GM12873 (cell line): ENCODE data around the gene MYBPC3.

Experiments used
- TF ChIP-seq, protein P1 (sequence below): IDR thresholded peaks from 2 replicates; pipeline ENCODE4 v1.5.1; 2012; ENCODE audit warnings: low read depth, mild to moderate bottlenecking, moderate library complexity, low read length, control low read depth; ENCODE audit not compliant: insufficient read depth; ENCODE audit errors: missing control alignments

MYBPC3 gene

DNA sequence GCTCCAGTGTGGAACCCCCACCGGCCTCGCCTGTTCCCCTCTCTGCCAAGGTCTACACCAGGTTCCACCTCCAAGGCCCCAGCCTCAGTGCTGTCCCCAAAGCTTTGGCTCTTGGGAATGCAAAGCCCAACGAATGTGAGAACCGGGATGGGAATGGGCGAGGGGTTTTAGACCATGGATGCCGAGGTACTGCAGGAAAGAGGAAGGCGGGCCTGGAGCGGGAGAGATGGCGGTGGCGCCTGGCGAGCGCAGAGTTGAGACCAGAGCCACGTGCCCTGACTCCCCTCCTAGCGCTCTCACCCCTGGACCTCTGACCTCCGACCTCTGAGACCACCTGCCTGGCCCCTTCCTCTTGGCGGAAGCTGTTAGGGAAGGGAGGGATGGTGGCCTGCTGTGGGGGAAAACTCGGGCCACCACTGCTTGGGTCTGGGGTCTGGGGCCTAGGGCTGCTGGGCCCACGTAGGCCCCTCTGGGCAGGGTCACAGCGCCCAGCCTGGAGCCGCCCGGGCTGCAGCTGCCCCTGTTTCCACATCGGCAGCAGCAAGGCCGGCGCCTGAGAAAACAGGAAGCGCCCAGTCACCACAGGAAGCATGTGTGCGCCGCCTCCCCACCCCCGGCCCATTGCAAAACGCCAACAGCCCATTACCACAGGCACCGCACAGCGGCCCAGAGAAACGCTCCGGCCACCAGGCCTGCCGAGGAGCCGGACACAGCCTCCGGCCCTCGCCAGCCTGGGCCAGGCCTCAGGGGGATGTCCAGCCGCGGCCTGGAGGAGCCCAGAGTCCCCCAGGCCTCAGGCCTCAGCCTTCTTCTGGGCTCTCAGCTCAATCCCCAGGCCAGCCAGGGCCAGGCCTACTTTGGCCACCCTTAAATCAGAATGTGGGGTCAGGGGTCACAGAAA, 42.1 kb upstream of the MYBPC3 start:
- TF ChIP-seq, protein P1, sequence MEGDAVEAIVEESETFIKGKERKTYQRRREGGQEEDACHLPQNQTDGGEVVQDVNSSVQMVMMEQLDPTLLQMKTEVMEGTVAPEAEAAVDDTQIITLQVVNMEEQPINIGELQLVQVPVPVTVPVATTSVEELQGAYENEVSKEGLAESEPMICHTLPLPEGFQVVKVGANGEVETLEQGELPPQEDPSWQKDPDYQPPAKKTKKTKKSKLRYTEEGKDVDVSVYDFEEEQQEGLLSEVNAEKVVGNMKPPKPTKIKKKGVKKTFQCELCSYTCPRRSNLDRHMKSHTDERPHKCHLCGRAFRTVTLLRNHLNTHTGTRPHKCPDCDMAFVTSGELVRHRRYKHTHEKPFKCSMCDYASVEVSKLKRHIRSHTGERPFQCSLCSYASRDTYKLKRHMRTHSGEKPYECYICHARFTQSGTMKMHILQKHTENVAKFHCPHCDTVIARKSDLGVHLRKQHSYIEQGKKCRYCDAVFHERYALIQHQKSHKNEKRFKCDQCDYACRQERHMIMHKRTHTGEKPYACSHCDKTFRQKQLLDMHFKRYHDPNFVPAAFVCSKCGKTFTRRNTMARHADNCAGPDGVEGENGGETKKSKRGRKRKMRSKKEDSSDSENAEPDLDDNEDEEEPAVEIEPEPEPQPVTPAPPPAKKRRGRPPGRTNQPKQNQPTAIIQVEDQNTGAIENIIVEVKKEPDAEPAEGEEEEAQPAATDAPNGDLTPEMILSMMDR: no peak

DNA sequence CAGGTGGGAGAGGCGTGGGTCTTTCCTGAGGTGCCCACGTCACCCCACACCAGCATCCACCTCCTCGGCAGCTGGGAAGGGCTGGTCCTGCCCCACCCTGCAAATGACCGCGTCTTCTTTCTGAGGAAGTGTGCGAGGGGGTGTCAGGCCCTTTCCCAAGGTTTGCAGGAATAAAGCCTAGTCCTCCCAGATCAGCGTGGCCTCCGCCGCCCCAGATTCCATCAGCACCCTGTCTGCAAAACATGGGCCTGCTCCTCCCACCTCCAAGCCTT, 41.5 kb upstream of the MYBPC3 start:
- TF ChIP-seq, protein P1: no peak

DNA sequence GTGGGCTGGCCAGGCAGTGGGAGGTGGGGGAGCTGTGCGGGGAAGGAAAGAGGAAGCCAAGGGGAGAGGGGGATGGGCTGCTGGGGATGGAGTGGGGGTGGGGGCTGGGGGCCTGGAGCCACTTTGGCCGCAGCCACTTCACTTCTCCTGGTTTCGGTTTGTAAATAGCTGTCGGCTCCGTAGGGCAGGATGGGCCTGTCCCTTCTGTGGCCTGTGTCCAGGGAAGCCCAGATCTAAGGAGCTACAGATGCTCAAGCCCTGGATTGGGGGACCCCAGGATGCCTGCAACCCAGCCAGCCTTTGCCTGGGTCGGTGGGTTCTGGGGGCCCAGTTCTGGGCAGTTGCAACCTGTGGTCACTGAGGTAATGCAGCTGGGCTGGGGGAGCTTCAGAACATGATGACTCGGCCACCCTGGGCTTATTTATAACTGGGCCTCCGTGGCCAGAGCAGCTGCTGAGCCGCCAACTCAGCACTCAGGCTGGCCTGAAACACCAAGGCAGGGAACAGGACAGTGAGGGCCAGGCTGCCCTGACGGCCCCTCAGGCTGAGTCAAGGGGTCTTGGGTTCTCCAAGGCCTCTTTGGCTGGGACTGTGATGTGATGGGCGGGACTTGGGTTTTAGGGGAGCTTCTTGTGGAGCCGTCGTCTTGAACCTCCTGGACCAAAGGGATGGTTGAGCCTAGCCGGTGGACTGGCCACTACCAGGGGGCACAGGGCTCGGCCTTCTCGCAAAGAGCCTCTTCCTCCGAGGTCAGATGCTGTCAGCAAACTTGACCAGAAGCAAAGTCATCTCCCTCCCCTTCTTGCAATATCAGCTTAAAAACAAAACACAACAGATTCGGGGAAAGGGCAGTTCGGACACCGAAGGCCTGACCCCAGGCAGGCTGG, 40.9 kb upstream of the MYBPC3 start:
- TF ChIP-seq, protein P1: no peak

DNA sequence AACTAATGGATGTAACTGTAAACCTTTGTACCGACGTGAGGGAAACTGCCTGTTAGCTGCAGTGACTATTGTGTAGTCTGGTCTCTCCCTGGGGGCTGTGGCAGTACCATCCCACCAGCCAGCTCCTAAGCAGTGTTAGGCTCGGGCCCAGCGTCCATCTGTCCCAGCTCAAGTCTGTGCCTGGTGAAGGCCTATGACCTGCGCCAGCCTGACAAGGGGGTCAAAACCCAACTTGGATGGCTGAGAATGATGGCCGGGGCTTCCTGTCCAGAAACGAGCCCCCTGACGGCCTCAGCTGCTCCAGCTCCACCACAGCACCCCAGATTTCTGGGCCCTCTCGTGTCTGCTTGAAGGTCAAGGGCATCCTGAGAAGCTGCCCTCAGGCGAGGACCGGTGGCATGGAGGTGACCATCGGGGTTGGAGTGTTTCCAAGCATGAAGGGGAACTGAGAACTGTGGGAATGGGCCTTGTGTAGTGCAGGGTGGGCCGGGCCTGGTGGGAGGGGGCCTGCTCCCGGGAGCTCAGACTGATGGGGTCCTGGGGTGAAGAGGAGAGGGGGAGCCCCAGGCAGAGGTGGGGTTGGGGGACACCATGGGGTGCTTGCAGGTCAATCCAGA, 40.2 kb upstream of the MYBPC3 start:
- TF ChIP-seq, protein P1: no peak

DNA sequence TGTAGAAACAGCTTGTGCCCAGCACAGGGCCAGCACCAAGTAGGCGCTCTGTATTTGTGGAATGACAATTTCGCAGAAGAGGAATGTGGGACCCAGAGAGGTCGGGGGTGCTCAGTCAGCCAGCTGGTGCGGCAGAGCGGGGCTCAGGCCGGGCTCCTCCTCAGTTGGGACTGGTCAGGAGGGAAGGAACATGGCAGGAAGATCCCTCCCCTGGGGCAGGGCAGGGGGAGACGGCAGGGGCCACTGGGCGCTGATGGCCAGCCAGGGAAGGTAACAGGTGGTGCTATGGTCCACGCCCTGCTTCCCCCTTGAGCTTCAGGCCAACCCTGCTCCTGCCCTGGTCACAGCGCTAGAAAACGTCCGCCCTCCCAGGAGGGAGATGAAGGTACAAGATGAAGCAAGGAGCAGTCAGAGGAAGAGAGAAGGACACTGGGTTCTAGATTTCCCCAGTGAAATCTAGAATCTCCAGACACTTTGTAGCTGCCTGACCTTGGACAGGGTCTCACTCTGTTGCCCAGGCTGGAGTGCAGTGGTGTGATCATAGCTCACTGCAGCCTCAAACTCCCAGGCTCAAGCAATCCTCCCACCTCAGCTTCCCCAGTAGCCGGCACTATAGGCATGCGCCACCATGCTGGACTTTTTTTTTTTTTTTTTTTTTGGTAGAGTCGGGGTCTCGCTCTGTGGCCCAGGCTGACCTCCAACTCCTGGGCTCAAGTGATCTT, 39.4 kb upstream of the MYBPC3 start:
- TF ChIP-seq, protein P1: no peak

DNA sequence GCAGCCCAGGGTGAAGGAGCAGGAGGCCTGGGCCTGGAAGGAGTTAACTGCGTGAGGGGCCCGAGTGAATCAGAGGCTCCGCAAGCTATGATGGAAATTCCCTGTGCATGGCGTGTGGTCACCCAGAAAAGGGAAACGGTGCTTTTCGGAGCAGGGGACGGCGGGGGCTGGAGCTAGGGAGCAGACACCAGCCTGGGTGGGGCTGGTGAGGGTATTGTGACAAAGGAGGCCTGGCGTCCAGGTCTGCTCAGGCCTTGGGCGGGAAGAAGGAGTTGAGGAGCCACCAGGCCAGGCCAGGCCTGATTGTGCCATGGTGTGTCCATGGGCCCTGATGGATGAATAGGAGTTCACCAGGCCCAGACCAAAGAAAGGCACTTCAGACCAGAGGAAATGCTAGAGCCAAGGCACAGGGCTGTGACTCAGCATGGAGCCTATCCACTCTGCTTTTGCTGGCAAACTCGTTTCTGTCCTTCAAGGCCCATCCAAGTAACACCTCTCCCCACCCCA, 38.6 kb upstream of the MYBPC3 start:
- TF ChIP-seq, protein P1: no peak
